K562 (cell line): ENCODE results near the gene ING4. TPM values are rescaled to one million over a fixed set of nuclear protein-coding genes. Genes with fewer than 3 reads are reported as not detected.
A peak's percentile ranks its signal among the peaks of the same experiment; 100 is the strongest.

Experiments
- ATAC-seq: fragments of 200-7000 bp; cut with Tn5 transposase; 3 replicates; pipeline ENCODE4 v1.9.1; 2020; ENCODE audit warnings: moderate library complexity
- Bru-seq: library from RNA; stranded (reverse); fragments of 400-500 nt; gene quantifications from one replicate; lab custom pipeline; 2021; lab: Mats Ljungman, UMichigan
- BruChase-seq, 2 experiments: library from RNA; stranded (reverse); fragments of 400-500 nt; gene quantifications; one replicate each; lab custom pipeline; 2021; lab: Mats Ljungman, UMichigan
- BruUV-seq: library from RNA; stranded (reverse); fragments of 400-500 nt; replicated peaks from 2 replicates; lab custom pipeline; 2021; lab: Mats Ljungman, UMichigan
- CTCF ChIA-PET: fragments of 300-600 bp; formaldehyde crosslinking; extraction: SDS; loops from one replicate; lab custom pipeline; 2021; ENCODE audit warnings: low intra/inter-chr PET ratio; lab: Yijun Ruan, JAX
- POLR2A ChIA-PET: fragments of 300-600, 350-650 bp; sonication (Branson Sonifier 250); formaldehyde crosslinking; extraction: SDS; loops from one replicate; lab custom pipeline; 2021; ENCODE audit warnings: antibody characterized with exemption, inconsistent platforms; lab: Yijun Ruan, JAX
- DNase-seq, 4 experiments: peaks; one replicate each; pipeline versions ENCODE4 v3.0.0 to v3.0.0-alpha.2; 2011 to 2018; ENCODE audit warnings: low spot score in 3 of 4, mixed read lengths in 3 of 4; ENCODE audit errors: extremely low read depth in 1 of 4
- FAIRE-seq: peaks from 2 replicates; lab custom pipeline; 2011; peaks lifted over from hg19 to GRCh38; lab: Jason Lieb, UNC
- H2AFZ ChIP-seq: 2 replicates; pipeline ENCODE4 v1.6.0; 2011; ENCODE audit warnings: low read depth, low read length, control low read depth, inconsistent platforms
- H3K27ac ChIP-seq: fragments of 200-600 bp; 3 replicates; pipeline ENCODE4 v1.8.0; 2011; ENCODE audit warnings: low read depth, mild to moderate bottlenecking, control low read depth, inconsistent platforms, low read length, moderate library complexity, mixed read lengths; ENCODE audit errors: extremely low read depth
- H3K27me3 ChIP-seq, 2 experiments: fragments of 300-600 bp in 1 of 2; 2 replicates in 1 of 2; 3 replicates in 1 of 2; pipeline versions ENCODE4 v1.6.0 to v1.8.0; 2011; ENCODE audit warnings: inconsistent platforms in 2 of 2, low read length in 2 of 2, mild to moderate bottlenecking in 1 of 2, mixed read lengths in 1 of 2, moderate library complexity in 1 of 2; ENCODE audit not compliant: control insufficient read depth in 2 of 2, insufficient read depth in 2 of 2
- H3K36me3 ChIP-seq: fragments of 300-600 bp; 3 replicates; pipeline ENCODE4 v1.8.0; 2011; ENCODE audit warnings: mild to moderate bottlenecking, low read length, inconsistent platforms; ENCODE audit not compliant: control insufficient read depth, insufficient read depth
- H3K4me1 ChIP-seq, 2 experiments: fragments of 200-600 bp in 1 of 2; replicated peaks in 1 of 2; 2 replicates in 1 of 2; 3 replicates in 1 of 2; pipeline versions ENCODE4 v1.5.1 to v1.8.0; 2011; ENCODE audit warnings: inconsistent platforms in 2 of 2, low read length in 2 of 2, mild to moderate bottlenecking in 1 of 2, mixed read lengths in 1 of 2, moderate library complexity in 1 of 2; ENCODE audit not compliant: control insufficient read depth in 2 of 2, insufficient read depth in 2 of 2
- H3K4me2 ChIP-seq: 2 replicates; pipeline ENCODE4 v1.6.1; 2011; ENCODE audit warnings: low read length, control low read depth, inconsistent platforms, mixed read lengths; ENCODE audit not compliant: insufficient read depth
- H3K4me3 ChIP-seq: fragments of 200-600 bp; sonication (generic), shearing (Covaris generic); 2 replicates; pipeline ENCODE4 v1.5.1; 2016; ENCODE audit warnings: control low read depth, inconsistent platforms
- H3K79me2 ChIP-seq: fragments of 200-600 bp; 3 replicates; pipeline ENCODE4 v1.8.0; 2011; ENCODE audit warnings: low read length, inconsistent platforms; ENCODE audit not compliant: control insufficient read depth, insufficient read depth
- H3K9ac ChIP-seq, 2 experiments: 2 replicates each; pipeline versions ENCODE4 v1.6.0 to v1.6.1; 2011; ENCODE audit warnings: low read depth in 2 of 2, low read length in 2 of 2, control low read depth in 1 of 2, inconsistent platforms in 1 of 2, mild to moderate bottlenecking in 1 of 2, mixed read lengths in 1 of 2; ENCODE audit not compliant: insufficient read depth in 1 of 2
- H3K9me1 ChIP-seq: one replicate; pipeline ENCODE4 v1.6.0; 2011; ENCODE audit warnings: inconsistent platforms, mild to moderate bottlenecking, low read length, moderate library complexity; ENCODE audit not compliant: control insufficient read depth, insufficient read depth
- H3K9me3 ChIP-seq: replicated peaks from 2 replicates; pipeline ENCODE4 v1.5.1; 2011; ENCODE audit warnings: low read depth, low read length, inconsistent platforms; ENCODE audit not compliant: control insufficient read depth, insufficient read depth
- H4K20me1 ChIP-seq: replicated peaks from 2 replicates; pipeline ENCODE4 v1.6.1; 2011; ENCODE audit warnings: low read length, inconsistent platforms, mixed read lengths; ENCODE audit not compliant: control insufficient read depth, insufficient read depth
- ELF4 ChIP-seq: fragments of 450-650 bp; formaldehyde crosslinking; IDR thresholded peaks from 2 replicates; pipeline ENCODE4 v1.4.0; 2022; ENCODE audit warnings: missing genetic modification characterization
- ELK1 ChIP-seq: sonication (generic); formaldehyde crosslinking; IDR thresholded peaks from 2 replicates; pipeline ENCODE4 v1.8.1; 2022; ENCODE audit warnings: missing genetic modification reagents
- JUN ChIP-seq, 2 experiments: sonication (generic) in 1 of 2; formaldehyde crosslinking in 1 of 2; IDR thresholded peaks; 2 replicates each; pipeline versions ENCODE4 v1.6.1 to v1.8.0; 2012 to 2022; ENCODE audit warnings: borderline replicate concordance in 2 of 2, mild to moderate bottlenecking in 2 of 2, improper control_type of control experiment in 1 of 2, low read depth in 1 of 2, low read length in 1 of 2, missing genetic modification reagents in 1 of 2
- RNF219 ChIP-seq: fragments of 250-450 bp; sonication (Bioruptor Pico); IDR thresholded peaks from 2 replicates; pipeline ENCODE4 v1.5.0; 2022; ENCODE audit warnings: mild to moderate bottlenecking
- TEAD4 ChIP-seq, 2 experiments: sonication (generic) in 1 of 2; formaldehyde crosslinking in 1 of 2; IDR thresholded peaks; 2 replicates each; pipeline versions ENCODE4 v1.6.1 to v1.8.0; 2012 to 2022; ENCODE audit warnings: borderline replicate concordance in 1 of 2, inconsistent platforms in 1 of 2, low read length in 1 of 2, mild to moderate bottlenecking in 1 of 2, missing genetic modification reagents in 1 of 2
- ZNF584 ChIP-seq: fragments of 200-800 bp; sonication (Bioruptor generic); IDR thresholded peaks from 2 replicates; pipeline ENCODE4 v1.6.1; 2016; ENCODE audit warnings: low read depth, mild to moderate bottlenecking, missing genetic modification characterization, missing compliant biosample characterization
- ZNF778 ChIP-seq: fragments of 450-650 bp; formaldehyde crosslinking; IDR thresholded peaks from 2 replicates; pipeline ENCODE4 v1.4.0; 2020; ENCODE audit warnings: mild to moderate bottlenecking, moderate library complexity
- WGBS: fragments of 100-300 bp; shearing (Covaris generic); methylation state at CpG from one replicate; pipeline ENCODE4 v1.1.6; 2016; ENCODE audit warnings: low coverage, mixed read lengths; ENCODE audit not compliant: insufficient coverage; ENCODE audit errors: missing lambda C conversion rate; 5-methylcytosine and 5-hydroxymethylcytosine counted together
- in situ Hi-C: fragments of 300-500 bp; cut with MboI; formaldehyde crosslinking; loops from 4 replicates; pipeline ENCODE4 v1.15.0; 2018; ENCODE audit warnings: inconsistent platforms, mixed read lengths
- intact Hi-C: fragments of 100-400 bp; cut with micrococcal nuclease; formaldehyde crosslinking; loops from 2 replicates; pipeline ENCODE4 v1.14.2; 2022
- long read RNA-seq, 3 experiments: library from polyadenylated mRNA in 2 of 3; library from RNA in 1 of 3; unstranded in 2 of 3; stranded (forward) in 1 of 3; transcript quantifications; one replicate each; pipeline ENCODE4 v2.0.0, GENCODE V29; 2019 to 2022
- polyA minus RNA-seq, 3 experiments: library from RNA; depleted of rRNA, polyadenylated mRNA; stranded (reverse); fragments of >200 nt; gene quantifications; 2 replicates each; pipeline ENCODE4 v1.2.3, GENCODE V29; 2011
- polyA plus RNA-seq, 8 experiments: library from polyadenylated mRNA; depleted of rRNA in 4 of 8; stranded (reverse) in 5 of 8; unstranded in 3 of 8; fragments of >200 nt; fragmentation: Nextera tagmentation in 2 of 8; fragmentation: Illumina TruSeq in 1 of 8; extraction: Ambion mirVana in 2 of 8; extraction: Trizol in 1 of 8; gene quantifications; 2 replicates each; pipeline versions ENCODE4 v1.2.1 to v1.2.3, GENCODE V29; 2011 to 2014; ENCODE audit warnings: inconsistent platforms in 1 of 8, missing spikeins in 1 of 8
- total RNA-seq, 7 experiments: library from RNA; depleted of rRNA in 6 of 7; stranded (reverse); fragments of >200 nt in 6 of 7; fragmentation: Illumina TruSeq in 2 of 7; extraction: Trizol in 2 of 7; gene quantifications; 2 replicates each; pipeline versions ENCODE4 v1.2.1 to v1.2.3, GENCODE V29; 2011 to 2021; ENCODE audit warnings: low replicate concordance in 1 of 7

ING4 gene
- 36.0 and 36.8 TPM in 2 replicates for total RNA-seq (2011; cell fraction: chromatin; rRNA removed; ENCODE audit: low replicate concordance)
- total RNA-seq (2011; cell fraction: nucleolus; rRNA removed): 22.8 and 26.7 TPM in 2 replicates
- total RNA-seq (2011; cell fraction: nucleoplasm; rRNA removed): 20.7 and 22.2 TPM in 2 replicates
- total RNA-seq (2014; rRNA removed): 12.8 and 15.7 TPM in 2 replicates
- total RNA-seq (2014; rRNA removed; fragmentation: Illumina TruSeq; extraction: Trizol): 16.4 and 19.7 TPM in 2 replicates
- 11.0 and 11.6 TPM in 2 replicates for total RNA-seq (2015; rRNA removed; fragmentation: Illumina TruSeq; extraction: Trizol)
- total RNA-seq (2021): 13.0 and 14.0 TPM in 2 replicates
- 30.2 and 32.1 TPM in 2 replicates for polyA plus RNA-seq (2011; rRNA removed)
- 16.1 and 24.2 TPM in 2 replicates for polyA plus RNA-seq (2011; cell fraction: cytosol; rRNA removed)
- polyA plus RNA-seq (2011; cell fraction: nucleus; rRNA removed): 66.6 and 104 TPM in 2 replicates
- 18.1 and 28.0 TPM in 2 replicates for polyA plus RNA-seq (2012)
- polyA plus RNA-seq (2014; fragmentation: Illumina TruSeq; extraction: Trizol): 27.3 and 28.4 TPM in 2 replicates
- 1 to 10 TPM; 6.6 to 8.4 TPM for polyA plus RNA-seq (2014; fragmentation: Nextera tagmentation; extraction: Ambion mirVana)
- polyA plus RNA-seq (2014; rRNA removed): 23.8 and 23.9 TPM in 2 replicates
- polyA minus RNA-seq (2011; rRNA and poly(A)+ RNA removed): 10.8 and 11.3 TPM in 2 replicates
- 4.6 and 5.0 TPM in 2 replicates for polyA minus RNA-seq (2011; cell fraction: cytosol; rRNA and poly(A)+ RNA removed)
- polyA minus RNA-seq (2011; cell fraction: nucleus; rRNA and poly(A)+ RNA removed): 5.0 and 12.2 TPM in 2 replicates
- Bru-seq, nascent RNA: percentile 53 among the genes with signal in this experiment
- percentile 55 among the genes with signal in this experiment for BruChase-seq, experiment 1, labeled RNA remaining after a 2-hour chase
- percentile 56 among the genes with signal in this experiment for BruChase-seq, experiment 2, labeled RNA remaining after a 6-hour chase
- long read RNA-seq, experiment 1, transcript ING4-202 (8 exons, 1,393 nt): major isoform, 7 of 18 reads
- long read RNA-seq, experiment 1, partial matches to known transcripts: 1 of 18 reads
- long read RNA-seq, experiment 1, other reads (novel, unspliced or antisense): 3 of 18 reads
- long read RNA-seq, experiment 2, partial matches to known transcripts: 3 of 13 reads
- long read RNA-seq, experiment 2, other reads (novel, unspliced or antisense): 2 of 13 reads
- long read RNA-seq, experiment 3, partial matches to known transcripts: 0 of 8 reads
- long read RNA-seq, experiment 3, other reads (novel, unspliced or antisense): 2 of 8 reads

GRCh38 chr12:6662906-6663742, at the start of gene ING4:
Gene ING4 (minus strand): TSS chr12:6663119. CDS start chr12:6663101, 18 bp downstream.
- intact Hi-C loops: loop anchor here (2.0 kb wide), 3 partner anchors 24 to 56 kb away; partner anchors contain the start of genes CHD4 and ZNF384
- ATAC-seq: peak; percentile 98
- peak; percentile 98 for FAIRE-seq
- BruUV-seq: TSS peak; percentile 91
- Histone ChIP-seq H3K9me1 (no peaks in the 10 kb centered on the region), H3K4me3 (peak within 1 kb of the TSS; percentile 62), H3K4me2 (peak within 1 kb of the TSS; percentile 92), H3K9ac (peak within 1 kb of the TSS; percentile 79 to 85), H3K4me1 (peaks cover 0 to 12% of the 10 kb centered on the region in 2 experiments; a peak in 2 of 5 replicates), H3K27me3 (no peaks in the 10 kb centered on the region), H4K20me1 (no peaks in the 10 kb centered on the region), H3K9me3 (no peaks in the 10 kb centered on the region), H3K36me3 (peaks cover 19% of the 10 kb centered on the region; the same call in 2 of the 3 replicates), H3K79me2 (peaks cover 11% of the 10 kb centered on the region), H3K27ac (peak within 1 kb of the TSS; percentile 96), H2AFZ (peak within 1 kb of the TSS; percentile 97)
- in situ Hi-C loops: no loop called here
- DNase-seq: peak; percentile 90 to 98 (median 92)
- ChIA-PET POLR2A (no interaction called here), CTCF (no interaction called here)
- under 1% methylated on average over 34 of the region's 37 CpGs for WGBS
- TF ChIP-seq ZNF778 (CRISPR knock-in tag) (no peak), TEAD4 (IDR thresholded peaks at IDR 0.05; ENCODE audit: low read length) (peak; percentile 75), TEAD4 (CRISPR knock-in tag; IDR thresholded peaks at IDR 0.05; ENCODE audit: borderline replicate concordance) (no peak), JUN (IDR thresholded peaks at IDR 0.05; ENCODE audit: borderline replicate concordance, low read depth, low read length) (peak; percentile 90), JUN (CRISPR knock-in tag; IDR thresholded peaks at IDR 0.05; ENCODE audit: borderline replicate concordance) (no peak), ZNF584 (CRISPR knock-in tag) (peak; percentile 78), RNF219 (no peak), ELF4 (CRISPR knock-in tag) (peak; percentile 45; the same call in 1 of the 2 replicates), ELK1 (peak; percentile 98)
